GM18499 (cell line): Measurements from ENCODE around the gene ECHS1.
"Not testable (repeated sequence)": the region's sequence is repeated elsewhere in the genome, so short reads cannot be mapped to it uniquely, and the experiment has no call there.

Experiments used
- ATAC-seq: cut with Tn5 transposase; IDR thresholded peaks from one replicate; pipeline ENCODE4 v1.9.1; 2021; ENCODE audit warnings: moderate number of reproducible peaks; ENCODE audit not compliant: insufficient read depth, unreplicated experiment

The ECHS1 gene

GRCh38 chr10:133373174-133374090 lies at the start of gene ECHS1:
ECHS1 (minus strand) TSS chr10:133373354; CDS start chr10:133373333, 21 bp downstream.
- no peak for ATAC-seq

GRCh38 chr10:133422223-133422806 lies 49.2 kb upstream of the ECHS1 start:
- no peak for ATAC-seq

- no peak for ATAC-seq
Measured at GRCh38 chr10:133421336-133422222, 48.4 kb upstream of the ECHS1 start.

DNA sequence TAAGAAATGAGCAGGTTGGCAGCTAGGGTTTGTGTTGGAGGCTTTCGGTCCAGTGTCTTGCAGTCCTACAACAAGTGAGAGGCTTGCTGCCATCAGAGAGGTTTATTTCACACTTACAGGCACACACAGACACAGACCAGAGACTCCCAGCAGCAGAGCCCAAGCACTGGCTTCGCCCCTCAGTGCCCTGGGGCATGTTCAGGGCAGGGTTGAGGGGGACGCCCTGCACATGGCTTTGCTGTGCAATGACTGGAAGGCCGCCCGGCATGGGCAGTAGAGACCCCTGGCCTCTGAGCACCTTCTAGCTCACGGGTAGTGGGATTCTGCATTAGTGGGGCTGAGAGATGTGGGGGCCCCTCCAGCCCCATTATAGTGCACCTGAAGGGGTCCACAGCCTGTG lies 47.4 kb upstream of the ECHS1 start:
- ATAC-seq, result no peak

DNA sequence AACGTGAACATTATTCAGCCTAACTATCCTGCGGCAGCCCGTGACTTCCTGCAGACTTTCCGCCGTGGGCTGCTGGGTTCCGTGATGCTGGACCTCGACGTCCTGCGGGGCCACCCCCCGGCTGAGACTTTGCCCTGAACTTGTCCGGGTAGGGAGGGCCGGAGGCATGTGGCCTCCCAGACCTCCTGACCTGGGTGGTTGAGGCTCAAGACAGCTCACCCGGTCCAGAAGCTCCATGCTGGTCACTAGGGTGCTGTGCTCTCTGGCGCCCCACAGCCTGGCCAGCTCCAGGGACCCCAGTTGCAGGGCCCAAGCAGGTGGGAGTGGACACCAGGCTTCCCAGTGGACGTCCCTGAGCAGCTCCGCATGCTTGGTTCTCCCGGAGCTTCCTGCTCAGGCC lies 46.9 kb upstream of the ECHS1 start:
- no peak for ATAC-seq

GRCh38 chr10:133419211-133419950 lies 46.2 kb upstream of the ECHS1 start:
- no peak for ATAC-seq

DNA sequence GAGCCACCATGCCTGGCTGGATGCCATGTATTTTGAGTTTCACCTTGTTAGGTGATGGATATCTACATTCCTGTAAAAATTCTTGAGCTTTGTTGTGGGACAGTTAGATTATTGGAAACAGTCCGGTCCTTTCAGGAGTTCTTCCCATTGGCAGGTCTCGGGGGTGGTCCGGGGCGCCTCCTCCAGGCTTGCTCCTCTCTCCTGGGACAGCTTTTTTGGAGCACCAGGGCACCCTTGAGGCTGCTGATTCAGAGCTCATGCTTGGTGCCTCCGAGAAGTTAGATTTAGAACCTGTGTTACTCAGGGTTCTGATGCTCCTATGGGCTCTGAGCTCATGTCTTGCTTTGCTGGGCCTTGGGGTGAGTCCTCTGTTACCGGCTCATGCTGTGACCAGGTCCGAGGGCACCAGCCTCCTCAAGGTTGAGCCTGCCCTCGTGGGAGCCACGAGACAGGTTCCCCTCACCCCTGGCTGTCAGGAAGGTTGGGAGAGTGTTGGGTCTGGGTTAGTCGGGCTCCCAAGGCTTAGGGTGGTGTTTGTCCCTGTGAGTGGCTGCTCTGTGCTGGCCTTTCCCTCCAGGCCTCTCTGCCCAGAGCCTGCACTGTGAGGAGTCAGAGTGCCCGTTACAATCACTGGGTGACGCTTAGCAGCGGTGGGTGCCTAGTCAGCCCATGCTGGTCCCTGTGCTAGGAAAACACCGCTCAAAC lies 45.3 kb upstream of the ECHS1 start:
- no peak for ATAC-seq

GRCh38 chr10:133415752-133416151 lies 42.6 kb upstream of the ECHS1 start:
- no peak for ATAC-seq

- ATAC-seq, result not testable (repeated sequence)
Measured at GRCh38 chr10:133414401-133414800, 41.2 kb upstream of the ECHS1 start.

- ATAC-seq, result no peak
Measured at GRCh38 chr10:133412381-133412711, 39.2 kb upstream of the ECHS1 start.

GRCh38 chr10:133411523-133412380 lies 38.6 kb upstream of the ECHS1 start:
- no peak for ATAC-seq

DNA sequence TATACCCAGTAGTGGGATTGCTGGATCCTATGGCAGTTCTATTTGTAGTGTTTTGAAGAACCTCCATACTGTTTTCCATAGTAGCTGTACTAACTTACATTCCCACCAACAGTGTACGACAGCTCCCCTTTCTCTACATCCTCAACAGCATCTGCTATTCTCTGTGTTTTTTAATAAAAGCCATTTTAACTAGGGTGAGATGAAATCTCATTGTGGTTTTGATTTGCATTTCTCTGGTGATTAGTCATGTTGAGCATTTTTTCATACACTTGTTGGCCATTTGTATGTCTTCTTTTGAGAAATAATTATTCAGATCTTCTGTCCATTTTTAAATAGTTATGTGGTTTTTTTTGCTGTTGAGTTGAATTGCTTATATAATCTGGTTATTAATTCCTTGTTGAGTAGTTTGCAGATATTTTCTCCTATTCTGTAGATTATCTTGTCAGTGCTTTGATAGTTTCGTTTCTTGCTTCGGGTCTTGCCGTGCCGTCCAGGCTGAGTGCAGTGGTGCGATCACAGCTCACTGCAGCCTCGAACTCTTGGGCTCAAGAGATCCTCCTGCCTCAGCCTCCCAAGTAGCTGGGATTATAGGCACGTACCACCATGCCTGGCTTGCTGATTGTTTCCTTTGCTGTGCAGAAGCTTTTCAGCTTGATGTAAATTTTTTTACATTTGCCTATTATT lies 32.8 kb upstream of the ECHS1 start:
- no peak for ATAC-seq

DNA sequence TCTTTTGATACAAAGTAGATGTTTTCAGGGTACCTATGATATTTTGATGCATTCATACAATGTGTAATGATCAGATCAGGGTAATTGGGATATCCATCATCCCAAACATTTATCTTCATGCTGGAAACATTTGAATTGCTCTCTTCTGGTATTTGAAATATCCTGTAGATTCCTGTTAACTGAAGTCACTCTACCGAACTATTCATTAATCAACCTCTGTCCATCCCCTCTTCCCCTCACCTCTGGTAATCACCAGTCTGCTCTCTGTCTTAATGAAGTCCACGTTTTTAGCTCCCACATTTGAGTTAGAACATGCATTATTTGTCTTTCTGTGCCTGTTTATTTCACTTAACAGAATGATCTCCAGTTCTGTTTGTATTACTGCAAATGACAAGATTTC lies 32.1 kb upstream of the ECHS1 start:
- no peak for ATAC-seq

- no peak for ATAC-seq
Measured at GRCh38 chr10:133403784-133404183, 30.6 kb upstream of the ECHS1 start.

GRCh38 chr10:133403359-133403758 lies 30.2 kb upstream of the ECHS1 start:
- ATAC-seq, result no peak

- no peak for ATAC-seq
Measured at GRCh38 chr10:133401981-133402725, 29.0 kb upstream of the ECHS1 start.

GRCh38 chr10:133401500-133401899 lies 28.3 kb upstream of the ECHS1 start:
- ATAC-seq, result no peak
